Fibroblast of villous mesenchyme (primary cell): ENCODE results near the gene APBB3. TPM values are rescaled to one million over a fixed set of nuclear protein-coding genes. Genes with fewer than 3 reads are reported as not detected.

ENCODE experiments used
- DNase-seq: peaks from one replicate; pipeline ENCODE4 v3.0.0-alpha.2; 2010; ENCODE audit warnings: low read depth
- H3K4me3 ChIP-seq: 2 replicates; pipeline ENCODE4 v1.5.1; 2011; ENCODE audit warnings: low read depth, mild to moderate bottlenecking, low read length
- total RNA-seq: library from RNA; depleted of rRNA; stranded (reverse); fragments of >200 nt; gene quantifications from 2 replicates; pipeline ENCODE4 v1.2.3, GENCODE V29; 2012
- TF ChIP-seq, protein P1 (sequence below): IDR thresholded peaks from 2 replicates; pipeline ENCODE4 v1.5.1; 2012; ENCODE audit warnings: low read depth, mild to moderate bottlenecking, low read length; ENCODE audit not compliant: insufficient read depth

APBB3 gene
- total RNA-seq, 1 donor, result 14.7 TPM

DNA sequence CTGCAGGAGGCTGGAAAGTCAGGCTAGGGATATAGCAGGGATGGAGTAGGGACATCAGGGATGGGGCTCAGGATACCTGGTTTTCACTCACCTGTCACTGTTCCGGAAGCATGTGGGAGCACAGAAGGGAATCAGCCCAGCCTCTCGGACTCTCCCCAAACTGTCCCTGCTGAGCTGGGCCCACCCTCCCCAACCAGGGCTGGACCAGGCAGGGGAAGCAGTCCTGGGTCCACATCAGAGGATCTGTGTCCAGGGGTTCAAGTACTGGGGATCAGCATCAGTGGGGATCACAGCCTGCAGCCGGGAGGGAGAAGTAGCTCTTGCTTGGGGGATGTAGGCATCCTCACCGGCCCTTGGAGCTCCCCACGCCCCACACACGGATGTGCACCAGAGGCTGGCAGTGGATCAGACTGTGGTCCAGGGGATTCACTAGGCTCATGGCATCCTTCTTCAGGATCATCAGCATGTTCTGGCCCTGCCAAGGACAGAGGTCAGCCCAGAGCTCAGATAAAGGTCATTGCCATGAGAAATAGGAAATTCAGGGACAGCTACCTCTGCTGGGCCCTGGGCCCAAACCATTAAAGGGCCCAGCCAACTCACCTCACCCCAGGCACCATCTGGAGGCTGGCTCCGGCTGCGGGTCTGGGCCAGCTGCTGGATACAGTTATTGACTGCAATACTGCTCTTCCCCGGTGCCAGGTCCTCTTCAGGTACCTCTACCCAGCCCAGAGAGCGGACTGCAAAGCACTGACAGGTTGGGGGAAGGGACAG, 2.5 kb downstream of the APBB3 start:
- H3K4me3 ChIP-seq, result no peak overlapping the region
- no peak for DNase-seq
- TF ChIP-seq, protein P1, sequence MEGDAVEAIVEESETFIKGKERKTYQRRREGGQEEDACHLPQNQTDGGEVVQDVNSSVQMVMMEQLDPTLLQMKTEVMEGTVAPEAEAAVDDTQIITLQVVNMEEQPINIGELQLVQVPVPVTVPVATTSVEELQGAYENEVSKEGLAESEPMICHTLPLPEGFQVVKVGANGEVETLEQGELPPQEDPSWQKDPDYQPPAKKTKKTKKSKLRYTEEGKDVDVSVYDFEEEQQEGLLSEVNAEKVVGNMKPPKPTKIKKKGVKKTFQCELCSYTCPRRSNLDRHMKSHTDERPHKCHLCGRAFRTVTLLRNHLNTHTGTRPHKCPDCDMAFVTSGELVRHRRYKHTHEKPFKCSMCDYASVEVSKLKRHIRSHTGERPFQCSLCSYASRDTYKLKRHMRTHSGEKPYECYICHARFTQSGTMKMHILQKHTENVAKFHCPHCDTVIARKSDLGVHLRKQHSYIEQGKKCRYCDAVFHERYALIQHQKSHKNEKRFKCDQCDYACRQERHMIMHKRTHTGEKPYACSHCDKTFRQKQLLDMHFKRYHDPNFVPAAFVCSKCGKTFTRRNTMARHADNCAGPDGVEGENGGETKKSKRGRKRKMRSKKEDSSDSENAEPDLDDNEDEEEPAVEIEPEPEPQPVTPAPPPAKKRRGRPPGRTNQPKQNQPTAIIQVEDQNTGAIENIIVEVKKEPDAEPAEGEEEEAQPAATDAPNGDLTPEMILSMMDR, result no peak

DNA sequence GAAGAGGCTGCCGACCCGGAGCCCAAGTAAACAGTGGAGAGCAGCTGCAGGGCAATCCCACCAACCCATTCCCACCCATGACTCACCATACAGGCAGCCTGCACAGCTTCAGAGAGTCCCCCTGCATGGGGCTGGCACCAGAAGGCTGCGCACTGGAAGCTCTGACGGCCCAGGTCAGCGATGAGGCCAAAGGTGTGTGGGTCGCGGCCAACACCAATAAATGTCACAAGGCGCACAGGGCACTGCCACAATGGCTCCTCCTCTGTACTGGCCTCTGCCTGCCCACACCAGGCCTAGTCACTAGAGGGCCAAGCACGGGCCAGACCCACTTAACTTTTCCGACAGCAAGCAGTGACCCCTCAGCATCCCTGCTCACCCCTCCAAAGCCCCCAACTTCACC, 4.2 kb downstream of the APBB3 start:
- TF ChIP-seq, protein P1, result no peak
- no peak overlapping the region for H3K4me3 ChIP-seq
- DNase-seq, result no peak

DNA sequence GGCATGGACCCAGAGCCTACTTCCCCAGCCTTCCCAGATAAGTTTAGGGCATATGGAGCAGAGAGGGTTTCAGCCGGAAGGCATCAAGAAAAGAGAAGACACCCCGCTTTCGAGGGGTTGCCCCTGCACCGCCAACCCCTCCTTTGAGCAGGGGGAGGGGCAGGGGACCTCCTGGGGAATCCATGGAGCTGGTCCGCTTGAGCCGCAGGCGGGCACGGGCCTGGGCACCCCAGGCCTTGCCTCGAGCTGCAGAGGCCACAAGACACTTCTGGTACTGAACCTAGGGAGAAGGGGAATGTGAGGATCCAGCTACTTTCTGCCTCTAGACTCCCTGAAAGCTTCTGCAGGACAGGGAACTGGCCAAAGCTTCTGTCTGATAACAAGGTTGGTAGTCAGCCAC, 5.9 kb downstream of the APBB3 start:
- TF ChIP-seq, protein P1, result no peak
- no peak overlapping the region for H3K4me3 ChIP-seq
- no peak for DNase-seq

DNA sequence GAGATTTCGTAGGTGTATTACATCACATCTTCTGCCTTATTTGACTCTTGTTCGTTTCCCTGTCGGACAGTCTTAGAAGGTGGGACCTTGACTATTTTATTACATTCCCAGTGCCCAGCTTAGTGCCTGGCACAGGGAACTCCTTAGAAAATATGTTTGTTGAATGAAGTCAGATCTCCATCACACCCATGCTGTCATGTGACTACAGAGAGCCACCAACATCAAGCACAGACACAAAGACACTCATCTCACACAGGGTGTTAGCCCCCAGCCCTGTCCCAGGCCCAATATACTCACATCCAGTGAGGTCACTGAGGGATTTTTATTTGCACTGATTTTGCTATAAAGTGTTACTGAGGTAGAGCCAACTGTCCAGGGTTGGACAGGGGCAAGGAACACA, 6.4 kb downstream of the APBB3 start:
- TF ChIP-seq, protein P1, result no peak
- no peak for DNase-seq
- H3K4me3 ChIP-seq, result no peak overlapping the region

DNA sequence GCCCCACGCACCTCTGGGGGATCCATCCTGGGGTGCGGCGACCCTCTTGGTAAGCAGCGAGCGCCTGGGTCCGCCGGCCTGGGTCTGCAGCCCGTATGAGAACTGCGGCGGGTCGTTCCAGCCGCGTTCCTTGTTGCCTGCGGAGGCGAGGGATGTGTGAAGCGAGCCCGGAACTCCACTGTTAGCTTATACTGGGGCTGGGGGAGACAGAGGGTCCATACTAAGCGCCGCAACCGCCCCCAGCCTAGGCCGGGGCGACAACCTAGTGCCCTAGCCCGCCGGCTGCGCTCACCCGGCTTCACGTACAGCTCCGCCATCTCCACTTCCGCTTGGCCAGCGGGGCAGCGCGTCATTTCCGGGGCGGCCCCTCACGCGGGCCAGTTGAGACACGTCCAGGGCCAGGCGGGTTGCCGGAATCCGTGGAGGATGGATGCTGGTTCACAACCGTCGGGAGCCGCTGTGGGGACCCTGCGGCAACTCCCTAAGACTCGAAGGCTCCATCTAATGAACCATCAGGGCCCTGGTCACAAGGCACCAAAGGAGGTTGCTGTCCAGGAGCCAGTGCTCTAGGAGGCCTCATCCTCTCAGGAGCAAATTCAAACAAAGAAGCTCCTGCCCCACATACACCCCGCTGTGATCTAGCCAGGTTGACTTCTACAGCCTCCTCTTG, 7.1 kb downstream of the APBB3 start, which contains the start of gene SRA1:
TSS of gene SRA1 (minus strand) at position 338 of the 670 bp plus-strand sequence. CDS start at position 317, 21 bp downstream.
- DNase-seq, result peak; percentile 93
- TF ChIP-seq, protein P1, result no peak
- peak within 1 kb of the TSS; percentile 81 for H3K4me3 ChIP-seq

GRCh38 chr5:140556438-140556837, 8.0 kb downstream of the APBB3 start:
- H3K4me3 ChIP-seq, result peak overlapping the region; percentile 81
- DNase-seq, result peak; percentile 67
- TF ChIP-seq, protein P1, result no peak
